ENCODE data around the gene CNGA1.
"Not testable (repeated sequence)": the region's sequence is repeated elsewhere in the genome, so short reads cannot be mapped to it uniquely, and the experiment has no call there.

DNA sequence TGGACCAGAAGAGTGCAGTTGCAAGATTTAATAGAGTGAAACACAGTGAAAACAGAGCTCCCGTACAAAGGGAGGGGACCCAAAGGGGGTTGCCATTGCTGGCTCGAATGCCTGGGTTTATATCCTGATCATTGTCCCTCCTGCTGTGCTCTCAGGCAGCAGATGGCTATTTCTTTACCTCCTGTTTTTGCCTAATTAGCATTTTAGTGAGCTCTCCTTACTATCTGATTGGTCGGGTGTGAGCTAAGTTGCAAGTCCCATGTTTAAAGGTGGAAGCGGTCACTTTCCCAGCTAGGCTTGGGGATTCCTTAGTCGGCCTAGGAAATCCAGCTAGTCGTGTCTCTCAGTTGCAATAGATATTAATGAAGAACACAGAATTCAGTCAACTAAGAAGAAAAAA lies 5.6 kb downstream of the CNGA1 start:
- TF ChIP-seq POLR2AphosphoS5 (IDR thresholded peaks at IDR 0.05; ENCODE audit: borderline replicate concordance, low read depth, low read length); EZH2 (IDR thresholded peaks at IDR 0.05); FOXP2 (optimal IDR thresholded peaks at IDR 0.05; ENCODE audit: control extremely low read depth, extremely low read length, insufficient read depth): not testable (repeated sequence)
